Measurements from ENCODE around the gene NCAPH2.
"Not testable (repeated sequence)": the region's sequence is repeated elsewhere in the genome, so short reads cannot be mapped to it uniquely, and the experiment has no call there.

Gene NCAPH2

GRCh38 chr22:50517495-50518260, 9.7 kb downstream of the NCAPH2 start:
- no peak overlapping the region for H3K4me3 ChIP-seq (ENCODE audit: low read depth, low read length)
- in situ Hi-C loops (cut with HindIII; ENCODE audit: low sequenced_read_pairs): no loop called here
- TF ChIP-seq CTCF (IDR thresholded peaks at IDR 0.05; ENCODE audit: low read depth, low read length, missing control alignments): no peak
- DNase-seq (ENCODE audit: low read depth): no peak

- in situ Hi-C loops (cut with HindIII; ENCODE audit: low sequenced_read_pairs): no loop called here
- TF ChIP-seq CTCF (IDR thresholded peaks at IDR 0.05; ENCODE audit: low read depth, low read length, missing control alignments): no peak
- H3K4me3 ChIP-seq (ENCODE audit: low read depth, low read length): no peak overlapping the region
- no peak for DNase-seq (ENCODE audit: low read depth)
These were observed 10.6 kb downstream of the NCAPH2 start for GRCh38 chr22:50518606-50519005.

DNA sequence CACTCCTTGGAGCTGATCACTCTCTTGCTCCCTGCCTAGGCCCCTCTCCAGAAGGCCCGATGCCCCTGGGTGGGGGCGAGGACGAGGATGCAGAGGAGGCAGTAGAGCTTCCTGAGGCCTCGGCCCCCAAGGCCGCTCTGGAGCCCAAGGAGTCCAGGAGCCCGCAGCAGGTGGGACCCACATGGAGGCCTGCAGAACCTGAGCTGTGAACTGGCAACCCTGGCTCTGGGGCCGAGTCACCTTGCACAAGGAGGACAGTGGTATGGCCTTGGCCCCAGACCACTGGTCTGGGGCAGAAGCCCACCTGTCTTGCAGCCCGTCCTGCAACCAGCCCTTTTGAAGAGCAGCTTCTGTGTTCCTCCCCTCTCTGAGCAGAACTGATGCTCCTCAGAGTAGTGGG, 11.1 kb downstream of the NCAPH2 start:
- H3K4me3 ChIP-seq (ENCODE audit: low read depth, low read length): no peak overlapping the region
- DNase-seq (ENCODE audit: low read depth): no peak
- in situ Hi-C loops (cut with HindIII; ENCODE audit: low sequenced_read_pairs): no loop called here
- TF ChIP-seq CTCF (IDR thresholded peaks at IDR 0.05; ENCODE audit: low read depth, low read length, missing control alignments): no peak

DNA sequence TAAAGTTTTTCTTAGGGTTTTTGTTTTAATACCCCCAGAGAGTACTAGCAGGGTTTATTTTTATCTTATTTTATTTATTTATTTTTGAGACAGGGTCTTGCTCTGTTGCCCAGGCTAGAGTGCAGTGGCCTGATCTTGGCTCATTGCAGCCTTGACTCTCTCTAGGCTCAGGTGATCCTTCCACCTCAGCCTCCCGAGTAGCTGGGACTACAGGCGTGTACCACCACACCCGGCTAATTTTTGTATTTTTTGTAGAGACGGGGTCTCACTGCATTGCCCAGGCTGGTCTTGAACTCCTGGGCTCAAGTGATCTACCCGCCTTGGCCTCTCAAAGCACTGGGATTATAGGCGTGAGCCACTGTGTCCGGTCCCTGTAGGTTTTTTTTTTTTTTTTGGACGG, 12.2 kb downstream of the NCAPH2 start:
- in situ Hi-C loops (cut with HindIII; ENCODE audit: low sequenced_read_pairs); DNase-seq (ENCODE audit: low read depth); H3K4me3 ChIP-seq (ENCODE audit: low read depth, low read length): not testable (repeated sequence)

GRCh38 chr22:50520826-50521453, 12.9 kb downstream of the NCAPH2 start:
- no peak overlapping the region for H3K4me3 ChIP-seq (ENCODE audit: low read depth, low read length)
- in situ Hi-C loops (cut with HindIII; ENCODE audit: low sequenced_read_pairs): no loop called here
- TF ChIP-seq CTCF (IDR thresholded peaks at IDR 0.05; ENCODE audit: low read depth, low read length, missing control alignments): no peak
- DNase-seq (ENCODE audit: low read depth): no peak

DNA sequence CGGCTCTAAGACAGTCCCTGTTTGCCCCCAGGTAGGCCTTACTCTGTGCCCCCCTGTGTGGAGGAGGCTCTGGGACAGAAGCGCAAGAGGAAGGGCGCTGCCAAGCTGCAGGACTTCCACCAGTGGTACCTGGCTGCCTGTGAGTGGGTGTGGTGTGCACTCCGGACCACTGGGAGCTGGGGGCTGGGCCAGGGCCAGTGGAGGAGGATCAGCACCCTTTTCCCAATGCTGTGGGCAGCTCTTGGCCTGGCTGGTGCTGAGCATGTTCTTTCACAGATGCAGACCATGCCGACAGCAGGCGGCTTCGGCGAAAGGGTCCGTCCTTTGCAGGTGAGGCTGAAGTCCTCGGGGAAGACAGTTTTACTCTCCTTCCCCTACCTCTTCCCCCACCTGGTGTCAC, 13.7 kb downstream of the NCAPH2 start:
- H3K4me3 ChIP-seq (ENCODE audit: low read depth, low read length): no peak overlapping the region
- in situ Hi-C loops (cut with HindIII; ENCODE audit: low sequenced_read_pairs): no loop called here
- DNase-seq (ENCODE audit: low read depth): no peak
- no peak for TF ChIP-seq CTCF (IDR thresholded peaks at IDR 0.05; ENCODE audit: low read depth, low read length, missing control alignments)

- in situ Hi-C loops (cut with HindIII; ENCODE audit: low sequenced_read_pairs): no loop called here
- no peak for DNase-seq (ENCODE audit: low read depth)
- H3K4me3 ChIP-seq (ENCODE audit: low read depth, low read length): no peak overlapping the region
- no peak for TF ChIP-seq CTCF (IDR thresholded peaks at IDR 0.05; ENCODE audit: low read depth, low read length, missing control alignments)
These were observed 14.3 kb downstream of the NCAPH2 start for GRCh38 chr22:50522208-50522805.
